ENCODE measurements around the gene GSTO1.
A peak's percentile ranks its signal among the peaks of the same experiment; 100 is the strongest.

GSTO1 gene

GRCh38 chr10:104252368-104252767 lies 2.3 kb upstream of the GSTO1 start:
- H3K27ac ChIP-seq (ENCODE audit: low read length): no peak overlapping the region

GRCh38 chr10:104253106-104253505 lies 1.6 kb upstream of the GSTO1 start:
- Histone ChIP-seq H3K9ac (ENCODE audit: low read length) (no peak overlapping the region), H3K9me3 (ENCODE audit: control insufficient read depth, low read depth, low read length) (no peaks in the 10 kb centered on the region), H3K27me3 (ENCODE audit: control insufficient read depth, insufficient read depth, low read length) (peaks cover 35% of the 10 kb centered on the region), H3K36me3 (ENCODE audit: control insufficient read depth, low read depth, low read length) (peaks cover 3% of the 10 kb centered on the region), H3K27ac (ENCODE audit: low read length) (no peak overlapping the region), H3K4me3 (ENCODE audit: low read length) (peak overlapping the region; percentile 82), H3K4me1 (ENCODE audit: control insufficient read depth, low read depth, low read length) (peaks cover 43% of the 10 kb centered on the region)

More at GRCh38 chr10:104252368-104252767, 2.3 kb upstream of the GSTO1 start:
- peaks cover 35% of the 10 kb centered on the region for H3K27me3 ChIP-seq (ENCODE audit: control insufficient read depth, insufficient read depth, low read length)
- no peaks in the 10 kb centered on the region for H3K9me3 ChIP-seq (ENCODE audit: control insufficient read depth, low read depth, low read length)
- no peak overlapping the region for H3K4me3 ChIP-seq (ENCODE audit: low read length)
- no peaks in the 10 kb centered on the region for H3K36me3 ChIP-seq (ENCODE audit: control insufficient read depth, low read depth, low read length)
- H3K4me1 ChIP-seq (ENCODE audit: control insufficient read depth, low read depth, low read length): peaks cover 43% of the 10 kb centered on the region
- no peak overlapping the region for H3K9ac ChIP-seq (ENCODE audit: low read length)

DNA sequence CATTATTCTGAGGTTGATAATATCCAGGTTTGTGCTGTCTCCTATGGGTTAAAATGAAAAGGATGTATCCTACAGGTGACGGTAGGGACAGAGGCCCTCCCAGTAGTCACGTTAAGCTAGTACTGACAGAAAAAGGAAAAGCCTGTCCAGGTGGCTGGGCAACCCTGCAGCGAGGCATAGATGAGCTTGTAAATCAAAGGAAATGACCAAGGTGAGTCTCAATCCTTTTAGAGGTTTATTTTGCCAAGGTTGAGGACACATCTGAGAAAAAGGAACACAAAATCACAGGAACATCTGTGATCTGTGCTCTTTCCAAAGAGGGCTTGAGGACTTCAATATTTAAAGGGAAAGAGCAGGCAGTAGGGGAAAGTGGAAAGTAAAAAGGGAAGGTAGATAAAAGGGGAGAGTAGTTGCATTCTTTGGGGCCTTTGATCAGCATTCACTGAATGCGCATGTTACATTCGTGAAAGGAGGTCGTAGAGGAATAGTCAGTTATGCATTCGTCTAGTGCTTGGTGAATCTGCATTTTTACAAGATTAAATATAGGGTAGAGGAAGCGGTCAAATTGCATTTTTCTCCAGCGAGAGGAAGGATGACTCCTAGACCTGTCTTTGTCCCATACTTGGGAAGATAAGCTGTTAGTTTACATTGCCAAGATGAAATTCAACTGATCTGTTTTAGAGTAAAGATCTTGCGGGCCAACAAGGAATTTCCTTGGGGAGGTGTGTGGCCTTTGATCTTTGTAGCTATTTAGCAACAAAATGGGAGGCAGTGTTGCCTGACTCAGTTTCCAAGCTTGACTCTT lies 884 bp upstream of the GSTO1 start:
- Histone ChIP-seq H3K4me3 (ENCODE audit: low read length) (peak overlapping the region; percentile 82), H3K27me3 (ENCODE audit: control insufficient read depth, insufficient read depth, low read length) (peaks cover 35% of the 10 kb centered on the region), H3K9me3 (ENCODE audit: control insufficient read depth, low read depth, low read length) (no peaks in the 10 kb centered on the region), H3K4me1 (ENCODE audit: control insufficient read depth, low read depth, low read length) (peaks cover 43% of the 10 kb centered on the region), H3K36me3 (ENCODE audit: control insufficient read depth, low read depth, low read length) (peaks cover 10% of the 10 kb centered on the region), H3K27ac (ENCODE audit: low read length) (no peak overlapping the region), H3K9ac (ENCODE audit: low read length) (peak overlapping the region; percentile 63)

- Histone ChIP-seq H3K9me3 (ENCODE audit: control insufficient read depth, low read depth, low read length) (no peaks in the 10 kb centered on the region), H3K27me3 (ENCODE audit: control insufficient read depth, insufficient read depth, low read length) (peaks cover 35% of the 10 kb centered on the region), H3K27ac (ENCODE audit: low read length) (no peak overlapping the region), H3K4me1 (ENCODE audit: control insufficient read depth, low read depth, low read length) (peaks cover 43% of the 10 kb centered on the region), H3K9ac (ENCODE audit: low read length) (peak overlapping the region; percentile 63), H3K36me3 (ENCODE audit: control insufficient read depth, low read depth, low read length) (peaks cover 23% of the 10 kb centered on the region), H3K4me3 (ENCODE audit: low read length) (peak overlapping the region; percentile 82)
Measured at GRCh38 chr10:104255311-104255981, 754 bp downstream of the GSTO1 start.

GRCh38 chr10:104256335-104256961 lies 1.8 kb downstream of the GSTO1 start:
- Histone ChIP-seq H3K4me1 (ENCODE audit: control insufficient read depth, low read depth, low read length) (peaks cover 36% of the 10 kb centered on the region), H3K9ac (ENCODE audit: low read length) (no peak overlapping the region), H3K4me3 (ENCODE audit: low read length) (peak overlapping the region; percentile 82), H3K9me3 (ENCODE audit: control insufficient read depth, low read depth, low read length) (no peaks in the 10 kb centered on the region), H3K36me3 (ENCODE audit: control insufficient read depth, low read depth, low read length) (peaks cover 31% of the 10 kb centered on the region), H3K27ac (ENCODE audit: low read length) (no peak overlapping the region), H3K27me3 (ENCODE audit: control insufficient read depth, insufficient read depth, low read length) (peaks cover 35% of the 10 kb centered on the region)

GRCh38 chr10:104257235-104257634 lies 2.5 kb downstream of the GSTO1 start:
- no peak overlapping the region for H3K4me3 ChIP-seq (ENCODE audit: low read length)
- peaks cover 31% of the 10 kb centered on the region for H3K27me3 ChIP-seq (ENCODE audit: control insufficient read depth, insufficient read depth, low read length)
- peaks cover 34% of the 10 kb centered on the region for H3K36me3 ChIP-seq (ENCODE audit: control insufficient read depth, low read depth, low read length)
- H3K9ac ChIP-seq (ENCODE audit: low read length): no peak overlapping the region
- H3K9me3 ChIP-seq (ENCODE audit: control insufficient read depth, low read depth, low read length): no peaks in the 10 kb centered on the region
- no peak overlapping the region for H3K27ac ChIP-seq (ENCODE audit: low read length)
- H3K4me1 ChIP-seq (ENCODE audit: control insufficient read depth, low read depth, low read length): peaks cover 32% of the 10 kb centered on the region

GRCh38 chr10:104258209-104258608 lies 3.5 kb downstream of the GSTO1 start:
- Histone ChIP-seq H3K36me3 (ENCODE audit: control insufficient read depth, low read depth, low read length) (peaks cover 34% of the 10 kb centered on the region), H3K9ac (ENCODE audit: low read length) (no peak overlapping the region), H3K4me1 (ENCODE audit: control insufficient read depth, low read depth, low read length) (peaks cover 23% of the 10 kb centered on the region), H3K9me3 (ENCODE audit: control insufficient read depth, low read depth, low read length) (no peaks in the 10 kb centered on the region), H3K27ac (ENCODE audit: low read length) (no peak overlapping the region), H3K4me3 (ENCODE audit: low read length) (no peak overlapping the region), H3K27me3 (ENCODE audit: control insufficient read depth, insufficient read depth, low read length) (peaks cover 26% of the 10 kb centered on the region)

DNA sequence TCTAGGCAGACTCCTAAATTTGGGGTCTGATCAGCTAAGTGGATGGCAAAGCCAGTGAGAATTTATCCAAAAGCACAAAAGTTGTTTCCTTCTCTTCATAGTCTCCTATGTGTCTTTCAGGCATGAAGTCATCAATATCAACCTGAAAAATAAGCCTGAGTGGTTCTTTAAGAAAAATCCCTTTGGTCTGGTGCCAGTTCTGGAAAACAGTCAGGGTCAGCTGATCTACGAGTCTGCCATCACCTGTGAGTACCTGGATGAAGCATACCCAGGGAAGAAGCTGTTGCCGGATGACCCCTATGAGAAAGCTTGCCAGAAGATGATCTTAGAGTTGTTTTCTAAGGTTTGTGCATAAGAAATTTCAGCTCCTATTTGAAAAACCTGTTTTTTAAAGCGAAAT lies 4.8 kb downstream of the GSTO1 start:
- H3K27me3 ChIP-seq (ENCODE audit: control insufficient read depth, insufficient read depth, low read length): peaks cover 16% of the 10 kb centered on the region
- peaks cover 43% of the 10 kb centered on the region for H3K36me3 ChIP-seq (ENCODE audit: control insufficient read depth, low read depth, low read length)
- H3K27ac ChIP-seq (ENCODE audit: low read length): no peak overlapping the region
- H3K9ac ChIP-seq (ENCODE audit: low read length): no peak overlapping the region
- H3K4me1 ChIP-seq (ENCODE audit: control insufficient read depth, low read depth, low read length): peaks cover 11% of the 10 kb centered on the region
- no peaks in the 10 kb centered on the region for H3K9me3 ChIP-seq (ENCODE audit: control insufficient read depth, low read depth, low read length)
- H3K4me3 ChIP-seq (ENCODE audit: low read length): no peak overlapping the region

- Histone ChIP-seq H3K4me1 (ENCODE audit: control insufficient read depth, low read depth, low read length) (peaks cover 11% of the 10 kb centered on the region), H3K27ac (ENCODE audit: low read length) (no peak overlapping the region), H3K9ac (ENCODE audit: low read length) (no peak overlapping the region), H3K4me3 (ENCODE audit: low read length) (no peak overlapping the region), H3K36me3 (ENCODE audit: control insufficient read depth, low read depth, low read length) (peaks cover 47% of the 10 kb centered on the region), H3K9me3 (ENCODE audit: control insufficient read depth, low read depth, low read length) (no peaks in the 10 kb centered on the region), H3K27me3 (ENCODE audit: control insufficient read depth, insufficient read depth, low read length) (peaks cover 13% of the 10 kb centered on the region)
Measured at GRCh38 chr10:104259999-104260774, 5.5 kb downstream of the GSTO1 start.

DNA sequence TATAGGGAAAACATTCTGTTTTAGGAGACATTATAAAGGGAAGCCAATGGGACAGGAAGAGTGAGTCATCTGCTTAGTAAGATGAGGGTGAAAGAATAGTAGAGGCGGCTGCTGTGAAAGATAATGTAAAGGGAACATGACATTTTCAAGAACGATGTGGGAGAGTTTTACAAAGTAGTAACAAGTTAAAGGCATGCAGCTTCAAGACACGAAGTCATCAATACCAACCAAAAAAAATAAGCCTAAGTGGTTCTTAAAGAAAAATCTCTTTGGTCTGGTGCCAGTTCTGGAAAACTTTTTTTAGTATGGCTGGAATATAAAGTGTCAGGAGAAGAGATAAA lies 6.1 kb downstream of the GSTO1 start:
- Histone ChIP-seq H3K4me1 (ENCODE audit: control insufficient read depth, low read depth, low read length) (peaks cover 8% of the 10 kb centered on the region), H3K27me3 (ENCODE audit: control insufficient read depth, insufficient read depth, low read length) (peaks cover 7% of the 10 kb centered on the region), H3K27ac (ENCODE audit: low read length) (no peak overlapping the region), H3K9me3 (ENCODE audit: control insufficient read depth, low read depth, low read length) (no peaks in the 10 kb centered on the region), H3K36me3 (ENCODE audit: control insufficient read depth, low read depth, low read length) (peaks cover 49% of the 10 kb centered on the region), H3K9ac (ENCODE audit: low read length) (no peak overlapping the region), H3K4me3 (ENCODE audit: low read length) (no peak overlapping the region)

DNA sequence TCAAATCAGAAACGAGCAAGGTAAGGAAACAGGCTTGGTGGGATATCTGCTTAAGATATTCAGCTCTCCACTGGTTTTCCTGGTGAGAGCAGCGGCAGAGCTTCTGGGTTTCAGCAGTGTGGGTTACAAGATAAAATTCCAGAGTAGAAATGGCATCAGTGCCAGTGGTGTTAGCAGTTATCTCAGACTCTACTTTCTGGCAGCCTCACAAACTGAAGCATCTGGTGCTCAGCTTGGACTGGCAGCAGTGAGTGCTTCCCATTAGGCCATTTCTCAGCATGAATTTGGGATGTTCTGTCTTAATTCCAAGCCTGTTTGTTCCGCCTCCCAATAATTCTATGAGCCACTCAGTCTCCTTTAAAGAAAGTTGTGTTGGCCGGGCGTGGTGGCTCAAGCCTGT lies 7.4 kb downstream of the GSTO1 start:
- H3K27ac ChIP-seq (ENCODE audit: low read length): no peak overlapping the region
- H3K9me3 ChIP-seq (ENCODE audit: control insufficient read depth, low read depth, low read length): no peaks in the 10 kb centered on the region
- H3K9ac ChIP-seq (ENCODE audit: low read length): no peak overlapping the region
- peaks cover 53% of the 10 kb centered on the region for H3K36me3 ChIP-seq (ENCODE audit: control insufficient read depth, low read depth, low read length)
- H3K4me1 ChIP-seq (ENCODE audit: control insufficient read depth, low read depth, low read length): no peaks in the 10 kb centered on the region
- H3K4me3 ChIP-seq (ENCODE audit: low read length): no peak overlapping the region
- no peaks in the 10 kb centered on the region for H3K27me3 ChIP-seq (ENCODE audit: control insufficient read depth, insufficient read depth, low read length)

All from iPS-18a (cell line).